Left forelimb (tissue), 1 donor: Measurements from ENCODE around the gene ABCA2.

Experiments
- DNase-seq: peaks from one replicate; pipeline ENCODE4 v3.0.0-alpha.2; 2018; ENCODE audit warnings: low spot score

Gene ABCA2

GRCh38 chr9:136997830-136998234 is 30.2 kb downstream of the ABCA2 start:
- DNase-seq = no peak

- no peak for DNase-seq
Observed at GRCh38 chr9:136997371-136997770, 30.7 kb downstream of the ABCA2 start.

DNA sequence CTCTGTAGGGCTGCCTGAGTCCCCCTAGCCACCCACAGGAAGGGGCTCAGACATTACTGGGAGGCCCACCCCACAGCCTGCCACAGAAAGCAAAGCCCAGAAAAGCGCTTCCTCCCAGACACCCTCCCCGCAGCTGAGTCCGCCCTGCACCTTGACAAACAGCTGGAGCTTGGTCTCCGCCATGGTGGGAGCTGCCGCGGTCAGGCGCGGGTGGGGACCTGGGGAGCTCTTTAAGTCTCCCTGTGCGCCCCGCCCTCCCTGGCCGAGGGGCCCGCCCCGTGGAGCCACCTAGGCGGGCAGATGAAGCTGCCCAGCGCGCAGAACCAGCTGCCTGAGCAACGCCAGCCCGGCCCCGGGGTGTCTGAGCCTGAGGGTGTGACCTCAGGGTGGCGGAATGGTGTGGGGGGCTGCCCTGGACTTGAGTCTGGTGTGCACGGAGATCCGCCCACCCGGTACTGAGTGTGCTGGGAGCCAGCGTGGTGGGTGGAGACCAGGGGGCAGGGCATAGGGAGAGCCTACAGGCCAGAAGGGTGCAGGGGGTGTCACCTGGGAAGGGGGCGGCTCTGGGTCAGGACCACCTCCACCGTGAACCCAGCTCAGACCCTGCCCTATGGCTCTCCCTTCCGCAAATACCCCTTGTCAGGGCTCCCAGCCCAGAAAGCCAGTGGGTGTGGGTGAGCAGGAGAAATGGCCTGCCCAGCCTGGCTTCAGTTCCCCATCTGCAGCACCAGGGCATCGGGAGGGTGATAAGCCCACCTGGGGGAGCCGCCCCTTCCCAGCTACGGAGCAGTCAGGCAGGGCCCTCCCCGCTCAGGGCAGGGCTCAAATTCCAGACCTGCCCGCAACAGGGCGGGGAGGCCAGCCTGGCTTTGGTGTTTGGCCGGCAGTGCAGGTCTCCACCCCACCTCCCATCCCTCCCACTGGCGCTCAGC is 31.4 kb downstream of the ABCA2 start, which contains the start of gene CLIC3:
Gene CLIC3, minus strand, starts transcription at position 208 of the 932 bp plus-strand sequence. Its CDS starts 25 bp downstream, at position 183.
- no peak for DNase-seq

DNA sequence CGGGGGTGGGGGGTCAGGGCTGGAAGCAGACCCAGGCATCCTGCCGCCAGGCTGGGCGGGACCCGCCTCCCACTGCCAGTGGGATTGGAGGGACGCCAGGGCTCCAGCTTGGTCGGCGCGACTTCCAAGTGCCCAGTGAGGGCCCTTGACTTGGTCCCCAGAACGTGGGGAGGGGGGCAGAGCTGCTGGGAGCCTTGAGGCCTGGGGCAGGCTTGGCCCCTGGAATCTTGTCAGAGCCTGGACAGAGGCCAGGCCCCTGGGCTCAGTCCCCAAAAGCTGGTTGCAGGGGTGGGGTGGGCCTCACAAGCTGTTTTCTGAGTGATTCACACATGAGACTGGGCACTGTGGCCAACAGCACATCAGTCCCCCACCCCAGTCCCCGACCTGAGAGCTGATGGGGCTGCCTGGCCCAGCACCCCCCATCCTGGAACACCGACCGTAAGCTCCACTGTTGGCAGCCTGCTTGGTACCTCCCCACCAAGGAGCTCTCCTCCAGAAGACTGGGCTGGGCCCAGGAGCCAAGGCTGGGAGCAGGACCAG is 32.2 kb downstream of the ABCA2 start:
- no peak for DNase-seq

DNA sequence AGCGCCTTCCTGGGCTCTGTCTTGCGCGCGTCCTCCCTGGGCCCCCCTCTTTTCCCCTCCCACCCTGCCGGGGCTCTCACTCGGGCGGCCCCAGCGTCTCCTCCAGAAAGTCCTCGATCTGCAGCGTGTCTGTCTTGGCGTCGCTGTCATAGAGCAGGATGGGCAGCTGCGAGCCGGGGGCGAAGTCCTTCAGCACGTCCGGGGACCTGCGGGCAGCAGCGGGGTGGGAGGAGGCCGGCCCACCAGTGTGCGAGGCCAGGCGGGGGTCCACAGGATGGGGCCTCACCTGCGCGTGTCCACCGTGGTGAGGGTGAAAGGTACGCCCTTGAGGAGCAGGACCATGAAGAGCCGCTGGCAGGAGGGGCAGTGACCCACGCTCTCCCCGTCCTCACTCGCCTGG is 32.7 kb downstream of the ABCA2 start:
- DNase-seq = no peak

DNA sequence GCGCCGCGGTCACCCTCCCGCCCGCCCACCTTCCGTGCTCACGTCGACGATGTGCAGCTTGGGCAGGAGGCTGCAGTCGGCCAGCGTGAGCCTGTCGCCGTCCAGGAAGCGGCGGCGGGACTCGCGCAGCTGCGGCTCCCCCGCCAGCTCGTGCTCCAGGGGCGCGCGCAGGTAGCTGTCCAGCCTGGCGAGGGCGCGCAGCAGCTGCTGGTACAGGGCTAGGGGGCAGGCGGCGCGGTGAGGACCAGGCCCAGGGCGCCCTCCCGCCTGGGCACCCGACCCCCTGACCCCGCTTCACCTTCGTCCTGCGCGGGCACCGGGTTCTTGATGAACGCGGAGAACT is 33.2 kb downstream of the ABCA2 start:
- no peak for DNase-seq

GRCh38 chr9:136994180-136994887 is 33.7 kb downstream of the ABCA2 start:
- DNase-seq = no peak

DNA sequence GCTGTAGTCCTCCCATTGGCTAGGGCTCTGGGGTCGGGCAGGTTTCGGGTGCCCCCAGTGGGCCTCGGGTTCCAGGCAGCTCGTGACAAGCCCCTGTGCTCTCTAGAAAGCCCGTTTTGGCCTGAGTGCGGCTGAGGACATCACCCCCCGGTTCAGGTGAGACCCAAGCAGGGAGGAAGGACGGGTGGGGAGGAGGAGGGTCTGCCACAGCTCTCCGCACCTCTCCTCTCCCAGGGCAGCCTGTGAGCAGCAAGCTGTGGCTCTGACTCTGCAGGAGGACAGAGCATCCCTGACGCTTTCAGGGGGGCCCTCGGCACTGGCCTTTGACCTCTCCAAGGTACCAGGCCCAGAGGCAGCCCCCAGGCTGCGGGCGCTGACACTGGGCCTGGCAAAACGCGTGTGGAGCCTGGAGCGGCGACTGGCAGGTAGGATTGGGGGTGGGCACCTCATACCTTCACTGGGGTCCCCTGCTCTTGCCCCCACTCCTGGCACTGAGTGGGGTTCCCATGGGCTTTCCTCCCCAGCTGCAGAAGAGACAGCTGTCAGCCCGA is 35.1 kb downstream of the ABCA2 start:
- no peak for DNase-seq

- peak; percentile 92 for DNase-seq
Observed at GRCh38 chr9:136991993-136992818, 35.8 kb downstream of the ABCA2 start, which contains the start of gene PAXX. Gene PAXX (plus strand): TSS chr9:136992422. CDS start chr9:136992444, 22 bp downstream.

DNA sequence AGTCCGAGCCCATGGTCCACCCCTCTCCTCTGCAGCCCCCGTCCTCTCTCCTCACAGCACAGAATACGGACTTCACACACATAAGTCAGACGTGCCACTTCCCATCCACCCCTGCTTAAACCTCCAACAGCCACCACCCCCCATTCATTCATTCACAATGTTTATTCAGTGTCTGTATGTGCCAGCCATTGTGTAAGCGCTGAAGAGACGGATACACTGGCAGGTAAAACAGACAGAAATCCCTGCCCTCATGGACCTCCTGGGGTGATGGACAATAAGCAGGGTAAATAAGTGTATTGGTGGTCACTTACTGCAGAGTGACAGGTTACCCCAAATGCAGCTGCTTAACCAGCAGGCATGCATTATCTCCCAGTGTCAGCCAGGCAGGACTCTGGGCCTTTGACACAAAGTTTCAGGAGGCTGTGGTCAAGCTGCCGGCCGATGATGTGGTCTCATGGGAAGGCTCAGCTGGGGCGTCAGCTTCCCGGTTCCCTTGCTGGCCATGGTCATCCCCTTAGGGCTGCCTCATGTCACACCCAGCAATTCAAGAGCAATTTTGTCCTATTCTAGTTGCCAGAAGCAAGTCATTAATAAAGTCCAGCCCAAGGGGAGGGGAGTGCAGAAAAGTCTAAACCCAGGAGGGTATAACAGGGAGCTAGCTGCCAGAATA is 37.7 kb downstream of the ABCA2 start:
- DNase-seq = no peak

GRCh38 chr9:136988872-136989271 is 39.2 kb downstream of the ABCA2 start:
- DNase-seq = no peak

DNA sequence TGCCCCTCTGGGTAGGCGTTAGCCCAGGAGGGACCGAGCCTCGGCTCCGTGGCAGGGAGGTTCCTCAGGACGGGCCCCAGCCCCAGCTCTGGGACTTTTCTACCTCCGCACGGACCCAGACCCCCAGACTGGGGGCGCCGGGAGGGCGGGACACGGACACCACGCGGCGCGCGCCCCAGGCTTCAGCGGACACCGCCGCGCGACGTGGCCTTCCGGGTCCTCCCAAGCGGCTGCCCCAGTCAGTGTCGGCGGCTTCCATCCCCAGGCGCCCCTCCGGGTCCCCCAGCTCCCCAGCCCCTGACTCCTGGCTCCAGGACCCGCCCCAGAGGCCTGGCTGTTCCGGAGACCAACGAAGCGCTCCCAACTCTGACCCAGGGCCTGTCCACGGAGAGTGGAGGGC is 42.2 kb downstream of the ABCA2 start:
- DNase-seq = no peak

DNA sequence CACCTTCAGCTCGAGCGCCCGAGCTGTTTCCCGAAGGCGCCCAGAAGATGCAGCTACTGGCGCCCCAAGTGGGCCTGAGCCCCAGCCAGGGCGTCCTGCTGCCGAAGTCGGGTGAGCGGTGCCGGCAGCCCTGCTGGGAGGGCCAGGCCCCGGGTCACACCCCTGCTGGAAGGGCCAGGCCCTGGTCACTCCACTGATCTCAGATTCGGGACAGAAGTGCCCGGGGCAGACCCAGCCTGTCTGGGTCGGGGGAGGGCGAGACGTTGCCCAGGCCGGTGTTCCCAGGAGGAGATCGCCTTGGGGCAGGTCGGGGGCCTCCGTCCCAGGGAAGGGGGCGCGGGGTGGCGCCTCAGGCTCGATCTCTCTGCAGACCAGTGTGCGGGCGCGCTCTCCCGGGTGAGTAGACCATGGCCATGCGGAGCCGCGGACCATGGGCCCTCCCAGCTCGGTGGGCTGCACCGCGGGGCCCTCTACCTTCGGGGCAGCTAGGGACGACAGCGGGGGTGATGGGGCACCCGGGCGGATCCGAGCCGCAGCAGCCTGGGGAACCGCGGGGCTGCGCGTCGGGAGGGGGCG is 42.9 kb downstream of the ABCA2 start:
- DNase-seq = no peak

GRCh38 chr9:136984464-136985026 is 43.5 kb downstream of the ABCA2 start:
- no peak for DNase-seq

GRCh38 chr9:136983656-136984314 is 44.3 kb downstream of the ABCA2 start:
- no peak for DNase-seq

GRCh38 chr9:136983167-136983566 is 44.9 kb downstream of the ABCA2 start:
- DNase-seq = no peak

- DNase-seq = no peak
Observed at GRCh38 chr9:136982232-136983051, 45.6 kb downstream of the ABCA2 start, which contains the start of gene LCNL1. Gene LCNL1 (plus strand): TSS chr9:136982993. CDS start chr9:136983587, 594 bp downstream.

DNA sequence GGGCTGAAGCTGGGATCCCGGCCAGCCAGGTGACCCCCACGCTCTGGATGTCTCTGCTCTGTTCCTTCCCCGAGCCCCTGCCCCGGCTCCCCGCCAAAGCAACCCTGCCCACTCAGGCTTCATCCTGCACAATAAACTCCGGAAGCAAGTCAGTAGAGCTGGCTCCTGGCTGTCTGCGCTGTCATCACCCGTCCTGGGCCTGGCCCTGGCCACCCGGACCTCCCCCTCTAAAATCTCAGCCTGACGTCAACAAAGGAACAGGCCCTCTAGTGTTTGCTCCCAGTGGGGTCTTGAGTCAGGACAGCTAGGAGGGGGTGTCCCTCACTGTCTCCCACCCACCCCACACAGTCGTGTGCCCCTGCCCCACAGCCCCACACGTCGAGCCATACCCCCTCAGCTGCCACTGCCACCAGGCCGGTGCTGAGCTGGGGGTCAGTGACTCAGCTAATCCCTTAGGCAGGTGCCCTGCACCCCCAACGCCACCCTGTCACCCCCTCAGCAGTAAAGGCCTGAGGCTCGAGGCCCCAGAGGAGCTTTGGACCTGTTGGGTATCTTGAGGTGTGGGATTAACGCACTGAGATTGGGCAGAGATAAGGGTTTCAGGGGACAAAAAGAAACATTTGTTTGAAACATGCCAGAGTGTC is 46.3 kb downstream of the ABCA2 start:
- no peak for DNase-seq
